A673 (cell line): ENCODE results near the gene VPS41. TPM values are rescaled to one million over a fixed set of nuclear protein-coding genes. Genes with fewer than 3 reads are reported as not detected.

Source experiments
- BruUV-seq: library from RNA; stranded (reverse); fragments of 400-500 nt; replicated peaks from 2 replicates; lab custom pipeline; 2021; lab: Mats Ljungman, UMichigan
- CTCF ChIA-PET: fragments of 300-600 bp; sonication (Branson Sonifier 250); formaldehyde crosslinking; loops from one replicate; lab custom pipeline; 2022; ENCODE audit warnings: antibody characterized with exemption; lab: Charles Lee
- POLR2A ChIA-PET: fragments of 300-600 bp; sonication (Branson Sonifier 250); formaldehyde crosslinking; loops from one replicate; lab custom pipeline; 2022; ENCODE audit warnings: antibody characterized with exemption; ENCODE audit not compliant: low non-redundant PET; lab: Charles Lee
- DNase-seq: peaks from one replicate; pipeline ENCODE4 v3.0.0-alpha.2; 2015; ENCODE audit warnings: low spot score
- H3K27ac ChIP-seq: fragments of 200-600 bp; sonication (generic); 2 replicates; pipeline ENCODE4 v1.5.1; 2016; ENCODE audit warnings: mixed run types, low read depth, mild to moderate bottlenecking, mixed read lengths, antibody characterized with exemption, low read length; ENCODE audit not compliant: poor library complexity, severe bottlenecking
- H3K27me3 ChIP-seq: fragments of 200-600 bp; sonication (generic); replicated peaks from 2 replicates; pipeline ENCODE4 v1.6.1; 2017; ENCODE audit warnings: mixed run types, low read depth, mild to moderate bottlenecking, mixed read lengths, antibody characterized with exemption, low read length; ENCODE audit not compliant: insufficient read depth, poor library complexity
- H3K36me3 ChIP-seq: fragments of 200-600 bp; sonication (generic); 2 replicates; pipeline ENCODE4 v1.6.1; 2016; ENCODE audit warnings: mixed run types, mild to moderate bottlenecking, mixed read lengths, antibody characterized with exemption, low read length; ENCODE audit not compliant: insufficient read depth, poor library complexity, severe bottlenecking
- H3K4me1 ChIP-seq: fragments of 200-600 bp; sonication (generic); 2 replicates; pipeline ENCODE4 v1.6.1; 2017; ENCODE audit warnings: mixed run types, mild to moderate bottlenecking, mixed read lengths, antibody characterized with exemption, low read length; ENCODE audit not compliant: insufficient read depth, poor library complexity, severe bottlenecking
- H3K4me3 ChIP-seq: fragments of 200-600 bp; sonication (generic); 2 replicates; pipeline ENCODE4 v1.5.1; 2016; ENCODE audit warnings: low read depth, mixed run types, mild to moderate bottlenecking, mixed read lengths, low read length; ENCODE audit not compliant: poor library complexity, severe bottlenecking
- H3K9me3 ChIP-seq: fragments of 200-600 bp; sonication (generic); 2 replicates; pipeline ENCODE4 v1.6.1; 2016; ENCODE audit warnings: mixed run types, low read depth, mild to moderate bottlenecking, mixed read lengths, antibody characterized with exemption, low read length; ENCODE audit not compliant: poor library complexity, severe bottlenecking
- CTCF ChIP-seq: fragments of 300-800, 200-600 bp; sonication (generic); conservative IDR thresholded peaks from 2 replicates; pipeline ENCODE4 v1.5.1; 2017; ENCODE audit warnings: low read depth, mild to moderate bottlenecking, antibody characterized with exemption, low read length, moderate library complexity, mixed read lengths
- EZH2 ChIP-seq: fragments of 200-600 bp; sonication (generic); IDR thresholded peaks from 2 replicates; pipeline ENCODE4 v1.6.1; 2017; ENCODE audit warnings: borderline replicate concordance, low read depth, mild to moderate bottlenecking, mixed read lengths, antibody characterized with exemption, low read length; ENCODE audit not compliant: poor library complexity, severe bottlenecking
- intact Hi-C: fragments of 100-400 bp; cut with micrococcal nuclease; formaldehyde crosslinking; loops from one replicate; pipeline ENCODE4 v1.10.0; 2022; ENCODE audit not compliant: unreplicated experiment
- total RNA-seq: library from RNA; stranded (reverse); gene quantifications from 2 replicates; pipeline ENCODE4 v1.2.3, GENCODE V29; 2021

VPS41 gene
- total RNA-seq, 1 experiment from 2014 or later: 45.8 TPM

GRCh38 chr7:38756521-38756920, 152.5 kb downstream of the VPS41 start:
- intact Hi-C loops: no loop called here
- BruUV-seq: no TSS peak

GRCh38 chr7:38753347-38753746, 155.6 kb downstream of the VPS41 start:
- no TSS peak for BruUV-seq
- H3K27me3 ChIP-seq: no peaks in the 10 kb centered on the region
- H3K9me3 ChIP-seq: no peaks in the 10 kb centered on the region
- H3K27ac ChIP-seq: no peak overlapping the region
- ChIA-PET CTCF (no interaction called here), POLR2A (no interaction called here)
- H3K4me3 ChIP-seq: no peak overlapping the region
- no peaks in the 10 kb centered on the region for H3K36me3 ChIP-seq
- intact Hi-C loops: no loop called here
- TF ChIP-seq CTCF (no peak), EZH2 (no peak)
- H3K4me1 ChIP-seq: no peaks in the 10 kb centered on the region
- DNase-seq: no peak

More at GRCh38 chr7:38756521-38756920, 152.5 kb downstream of the VPS41 start:
- Histone ChIP-seq H3K36me3 (no peaks in the 10 kb centered on the region), H3K9me3 (no peaks in the 10 kb centered on the region), H3K27ac (no peak overlapping the region), H3K4me1 (no peaks in the 10 kb centered on the region), H3K4me3 (no peak overlapping the region), H3K27me3 (no peaks in the 10 kb centered on the region)
- ChIA-PET CTCF (no interaction called here), POLR2A (no interaction called here)
- no peak for TF ChIP-seq EZH2
- TF ChIP-seq CTCF: no peak
- DNase-seq: no peak

GRCh38 chr7:38751416-38751815, 157.6 kb downstream of the VPS41 start:
- intact Hi-C loops: no loop called here
- DNase-seq: no peak
- Histone ChIP-seq H3K36me3 (no peaks in the 10 kb centered on the region), H3K27ac (no peak overlapping the region), H3K4me3 (no peak overlapping the region), H3K27me3 (no peaks in the 10 kb centered on the region), H3K9me3 (no peaks in the 10 kb centered on the region), H3K4me1 (no peaks in the 10 kb centered on the region)
- no TSS peak for BruUV-seq
- no peak for TF ChIP-seq CTCF
- POLR2A ChIA-PET: no interaction called here
- CTCF ChIA-PET: no interaction called here
